Vagina (tissue), 2 donors: Measurements from ENCODE around the gene MMEL1. TPM values are rescaled to one million over a fixed set of nuclear protein-coding genes. Genes with fewer than 3 reads are reported as not detected.
A peak's percentile ranks its signal among the peaks of the same experiment; 100 is the strongest.

ENCODE experiments used
- DNase-seq, 2 donors: peaks; one replicate each; pipeline ENCODE4 v3.0.0-alpha.2; 2017; ENCODE audit errors: extremely low spot score in 2 of 2
- H3K27ac ChIP-seq: fragments of 200-600 bp; sonication (generic); one replicate; pipeline ENCODE4 v1.5.1; 2019
- H3K27me3 ChIP-seq: fragments of 200-600 bp; sonication (generic); one replicate; pipeline ENCODE4 v1.5.1; 2019
- H3K36me3 ChIP-seq, 2 donors: fragments of 200-600 bp; sonication (generic); one replicate each; pipeline ENCODE4 v1.5.1; 2017 to 2019
- H3K4me1 ChIP-seq: fragments of 200-600 bp; sonication (generic); one replicate; pipeline ENCODE4 v1.5.1; 2019
- H3K4me3 ChIP-seq, 2 donors: fragments of 200-600 bp; sonication (generic); 1 replicate in 1 of 2; 2 replicates in 1 of 2; pipeline ENCODE4 v1.5.1; 2016 to 2019
- H3K9me3 ChIP-seq: fragments of 200-600 bp; sonication (generic); one replicate; pipeline ENCODE4 v1.5.1; 2019
- CTCF ChIP-seq, 3 experiments: fragments of 450-650 bp in 2 of 3; fragments of 200-600 bp in 1 of 3; sonication (generic) in 1 of 3; IDR thresholded peaks; one replicate each; pipeline ENCODE4 v1.5.1; 2017 to 2019; ENCODE audit warnings: antibody characterized with exemption in 3 of 3, mild to moderate bottlenecking in 2 of 3, moderate library complexity in 2 of 3
- POLR2A ChIP-seq, 2 donors: fragments of 450-650 bp; IDR thresholded peaks; one replicate each; pipeline ENCODE4 v1.6.1; 2017; ENCODE audit warnings: antibody characterized with exemption in 2 of 2, mild to moderate bottlenecking in 2 of 2, moderate library complexity in 2 of 2
- POLR2AphosphoS5 ChIP-seq, 2 donors: sonication (generic); formaldehyde crosslinking; IDR thresholded peaks; one replicate each; pipeline ENCODE4 v1.9.0; 2017; ENCODE audit warnings: antibody characterized with exemption in 2 of 2, mild to moderate bottlenecking in 2 of 2, low read depth in 1 of 2; ENCODE audit not compliant: insufficient read depth in 1 of 2
- intact Hi-C: fragments of 100-400 bp; cut with DNase I; formaldehyde crosslinking; loops from one replicate; pipeline ENCODE4 v1.15.1; 2023
- total RNA-seq: library from RNA; depleted of rRNA; stranded (reverse); fragments of >200 nt; gene quantifications from one replicate; pipeline ENCODE4 v1.2.3, GENCODE V29; 2016

Gene MMEL1
- total RNA-seq, 1 donor from 2014 or later: 4.4 TPM

GRCh38 chr1:2585318-2586092, 47.3 kb downstream of the MMEL1 start:
- Histone ChIP-seq H3K4me3 (peak overlapping the region; percentile 67 to 78), H3K27me3 (no peaks in the 10 kb centered on the region), H3K36me3 (no peaks in the 10 kb centered on the region), H3K9me3 (no peaks in the 10 kb centered on the region), H3K4me1 (peaks cover 37% of the 10 kb centered on the region), H3K27ac (peak overlapping the region; percentile 94)
- no peak for DNase-seq
- intact Hi-C loops: loop anchor here (5.0 kb wide), 1 partner anchor 38 kb away; no protein-coding TSS in a partner anchor
- TF ChIP-seq CTCF (IDR thresholded peaks at IDR 0.05) (no peak), POLR2AphosphoS5 (IDR thresholded peaks at IDR 0.05; ENCODE audit: insufficient read depth in 1 of 2, low read depth in 1 of 2) (peak; percentile 69 to 90), POLR2A (IDR thresholded peaks at IDR 0.05) (peak in 1 of 2 donors; percentile 66)

GRCh38 chr1:2584686-2585317, 48.0 kb downstream of the MMEL1 start:
- Histone ChIP-seq H3K4me3 (peak overlapping the region; percentile 67 to 78), H3K4me1 (peaks cover 37% of the 10 kb centered on the region)

GRCh38 chr1:2583871-2584351, 48.9 kb downstream of the MMEL1 start:
- DNase-seq: no peak
- H3K27me3 ChIP-seq: no peaks in the 10 kb centered on the region
- intact Hi-C loops: no loop called here
- TF ChIP-seq POLR2AphosphoS5 (IDR thresholded peaks at IDR 0.05; ENCODE audit: insufficient read depth in 1 of 2, low read depth in 1 of 2) (no peak), POLR2A (IDR thresholded peaks at IDR 0.05) (no peak), CTCF (IDR thresholded peaks at IDR 0.05) (no peak)
- no peaks in the 10 kb centered on the region for H3K36me3 ChIP-seq
- H3K4me3 ChIP-seq: no peak overlapping the region
- peaks cover 37% of the 10 kb centered on the region for H3K4me1 ChIP-seq
- H3K27ac ChIP-seq: no peak overlapping the region
- no peaks in the 10 kb centered on the region for H3K9me3 ChIP-seq

More at GRCh38 chr1:2584686-2585317, 48.0 kb downstream of the MMEL1 start:
- intact Hi-C loops: loop anchor here (5.0 kb wide), 1 partner anchor 38 kb away; no protein-coding TSS in a partner anchor
- Histone ChIP-seq H3K9me3 (no peaks in the 10 kb centered on the region), H3K36me3 (no peaks in the 10 kb centered on the region), H3K27me3 (no peaks in the 10 kb centered on the region), H3K27ac (peak overlapping the region; percentile 94)
- no peak for TF ChIP-seq POLR2AphosphoS5 (IDR thresholded peaks at IDR 0.05; ENCODE audit: insufficient read depth in 1 of 2, low read depth in 1 of 2)
- TF ChIP-seq POLR2A (IDR thresholded peaks at IDR 0.05): no peak
- TF ChIP-seq CTCF (IDR thresholded peaks at IDR 0.05): no peak
- DNase-seq: no peak

- no peak for DNase-seq
- Histone ChIP-seq H3K27me3 (no peaks in the 10 kb centered on the region), H3K4me1 (peaks cover 33% of the 10 kb centered on the region), H3K9me3 (no peaks in the 10 kb centered on the region), H3K27ac (no peak overlapping the region), H3K4me3 (no peak overlapping the region), H3K36me3 (no peaks in the 10 kb centered on the region)
- intact Hi-C loops: no loop called here
- TF ChIP-seq POLR2A (IDR thresholded peaks at IDR 0.05) (no peak), CTCF (IDR thresholded peaks at IDR 0.05) (no peak), POLR2AphosphoS5 (IDR thresholded peaks at IDR 0.05; ENCODE audit: insufficient read depth in 1 of 2, low read depth in 1 of 2) (no peak)
Observed at GRCh38 chr1:2583331-2583791, 49.5 kb downstream of the MMEL1 start.
